Muscle layer of duodenum (tissue), 2 donors: ENCODE results near the gene PRKCZ.
"Not testable (repeated sequence)": the region's sequence is repeated elsewhere in the genome, so short reads cannot be mapped to it uniquely, and the experiment has no call there.

Experiments used
- H3K27ac ChIP-seq: one replicate; pipeline ENCODE4 v1.7.0; 2013; ENCODE audit warnings: mild to moderate bottlenecking, low read length
- H3K27me3 ChIP-seq: one replicate; pipeline ENCODE4 v1.7.0; 2013; ENCODE audit warnings: low read depth, mild to moderate bottlenecking, control low read depth, low read length
- H3K36me3 ChIP-seq, 2 donors: one replicate each; pipeline ENCODE4 v1.7.0; 2013; ENCODE audit warnings: low read length in 2 of 2, control low read depth in 1 of 2, mild to moderate bottlenecking in 1 of 2; ENCODE audit not compliant: insufficient read depth in 2 of 2, control insufficient read depth in 1 of 2
- H3K4me1 ChIP-seq, 2 donors: one replicate each; pipeline ENCODE4 v1.7.0; 2013; ENCODE audit warnings: low read length in 2 of 2, mild to moderate bottlenecking in 2 of 2, control low read depth in 1 of 2, moderate library complexity in 1 of 2; ENCODE audit not compliant: insufficient read depth in 2 of 2, control insufficient read depth in 1 of 2
- H3K4me3 ChIP-seq, 2 donors: one replicate each; pipeline ENCODE4 v1.7.0; 2013; ENCODE audit warnings: low read length in 2 of 2, low read depth in 1 of 2, mild to moderate bottlenecking in 1 of 2
- H3K9me3 ChIP-seq, 2 donors: one replicate each; pipeline ENCODE4 v1.7.0; 2013; ENCODE audit warnings: low read length in 2 of 2, control low read depth in 1 of 2, mild to moderate bottlenecking in 1 of 2; ENCODE audit not compliant: control insufficient read depth in 1 of 2
- donor health status: healthy.

Gene PRKCZ

GRCh38 chr1:2119886-2120285 is 69.7 kb downstream of the PRKCZ start:
- Histone ChIP-seq H3K4me3 (no peak overlapping the region), H3K4me1 (no peaks in the 10 kb centered on the region), H3K9me3 (peaks cover 0 to 4% of the 10 kb centered on the region in 2 donors), H3K27me3 (no peaks in the 10 kb centered on the region), H3K36me3 (no peaks in the 10 kb centered on the region), H3K27ac (no peak overlapping the region)

GRCh38 chr1:2121101-2121691 is 71.0 kb downstream of the PRKCZ start:
- Histone ChIP-seq H3K4me3 (no peak overlapping the region), H3K27me3 (no peaks in the 10 kb centered on the region), H3K27ac (no peak overlapping the region)

DNA sequence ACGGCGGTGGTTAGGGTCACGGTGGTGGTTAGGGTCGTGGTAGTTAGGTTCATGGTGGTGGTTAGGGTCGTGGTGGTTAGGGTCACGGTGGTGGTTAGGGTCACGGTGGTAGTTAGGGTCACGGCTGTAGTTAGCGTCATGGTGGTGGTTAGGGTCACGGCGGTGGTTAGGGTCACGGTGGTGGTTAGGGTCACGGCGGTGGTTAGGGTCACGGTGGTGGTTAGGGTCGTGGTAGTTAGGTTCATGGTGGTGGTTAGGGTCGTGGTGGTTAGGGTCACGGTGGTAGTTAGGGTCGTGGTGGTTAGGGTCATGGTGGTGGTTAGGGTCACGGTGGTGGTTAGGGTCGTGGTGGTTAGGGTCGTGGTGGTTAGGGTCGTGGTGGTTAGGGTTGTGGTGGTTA is 71.6 kb downstream of the PRKCZ start:
- not testable (repeated sequence) for H3K4me3 ChIP-seq, H3K36me3 ChIP-seq, H3K4me1 ChIP-seq, H3K9me3 ChIP-seq, H3K27ac ChIP-seq, H3K27me3 ChIP-seq

More at GRCh38 chr1:2121101-2121691, 71.0 kb downstream of the PRKCZ start:
- H3K9me3 ChIP-seq: peaks cover 0 to 4% of the 10 kb centered on the region in 2 donors
- H3K4me1 ChIP-seq: no peaks in the 10 kb centered on the region
- H3K36me3 ChIP-seq: no peaks in the 10 kb centered on the region

- Histone ChIP-seq H3K4me1 (no peaks in the 10 kb centered on the region), H3K9me3 (no peaks in the 10 kb centered on the region), H3K27me3 (no peaks in the 10 kb centered on the region), H3K4me3 (no peak overlapping the region), H3K36me3 (no peaks in the 10 kb centered on the region), H3K27ac (no peak overlapping the region)
Measured at GRCh38 chr1:2124446-2125198, 74.4 kb downstream of the PRKCZ start.

GRCh38 chr1:2125350-2126211 is 75.4 kb downstream of the PRKCZ start:
- no peaks in the 10 kb centered on the region for H3K9me3 ChIP-seq
- H3K27ac ChIP-seq: no peak overlapping the region
- H3K4me3 ChIP-seq: no peak overlapping the region
- no peaks in the 10 kb centered on the region for H3K27me3 ChIP-seq
- no peaks in the 10 kb centered on the region for H3K36me3 ChIP-seq
- H3K4me1 ChIP-seq: no peaks in the 10 kb centered on the region

DNA sequence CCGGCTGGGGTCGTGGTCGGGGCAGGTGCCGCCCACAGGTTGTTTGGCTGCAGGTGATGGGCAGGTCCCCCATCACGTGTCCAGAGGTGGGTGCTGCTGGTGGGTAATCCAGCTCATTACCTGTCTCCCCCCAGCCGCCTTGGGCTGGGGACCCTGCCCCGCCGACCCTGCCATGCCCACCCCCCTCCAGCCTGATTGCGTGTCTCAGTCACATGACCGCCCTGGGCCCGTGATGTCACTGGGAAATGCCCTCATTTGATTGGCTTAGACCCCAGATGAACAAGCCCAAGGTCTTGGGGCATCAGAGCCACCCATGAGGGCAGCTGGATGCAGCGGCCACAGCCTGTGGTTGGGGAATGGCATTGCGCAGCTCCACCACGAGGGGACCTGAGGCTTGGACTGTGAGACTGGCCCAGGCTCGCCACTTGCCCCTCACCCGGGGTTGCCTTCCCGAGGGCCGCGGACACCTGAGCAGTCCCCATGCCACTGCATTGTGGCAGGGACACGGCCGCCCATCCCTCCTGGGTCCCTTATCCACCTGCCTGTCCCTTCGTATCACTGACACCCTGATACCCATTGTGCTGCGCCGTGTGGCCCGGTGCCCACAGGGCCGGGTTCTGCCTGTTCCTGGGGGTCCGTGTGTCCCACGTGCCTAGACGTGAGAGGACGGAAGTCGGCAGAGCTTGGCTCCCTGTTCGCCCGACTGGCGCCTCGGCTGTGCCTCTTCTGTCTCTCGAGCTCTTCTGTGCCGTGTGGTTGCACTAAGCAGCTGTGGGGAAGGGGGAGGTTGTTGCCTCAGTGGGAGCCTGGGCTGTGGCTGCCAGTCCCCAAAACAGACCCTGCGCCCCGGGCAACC is 76.3 kb downstream of the PRKCZ start:
- Histone ChIP-seq H3K36me3 (no peaks in the 10 kb centered on the region), H3K9me3 (no peaks in the 10 kb centered on the region), H3K4me1 (no peaks in the 10 kb centered on the region), H3K4me3 (no peak overlapping the region), H3K27ac (no peak overlapping the region), H3K27me3 (no peaks in the 10 kb centered on the region)

DNA sequence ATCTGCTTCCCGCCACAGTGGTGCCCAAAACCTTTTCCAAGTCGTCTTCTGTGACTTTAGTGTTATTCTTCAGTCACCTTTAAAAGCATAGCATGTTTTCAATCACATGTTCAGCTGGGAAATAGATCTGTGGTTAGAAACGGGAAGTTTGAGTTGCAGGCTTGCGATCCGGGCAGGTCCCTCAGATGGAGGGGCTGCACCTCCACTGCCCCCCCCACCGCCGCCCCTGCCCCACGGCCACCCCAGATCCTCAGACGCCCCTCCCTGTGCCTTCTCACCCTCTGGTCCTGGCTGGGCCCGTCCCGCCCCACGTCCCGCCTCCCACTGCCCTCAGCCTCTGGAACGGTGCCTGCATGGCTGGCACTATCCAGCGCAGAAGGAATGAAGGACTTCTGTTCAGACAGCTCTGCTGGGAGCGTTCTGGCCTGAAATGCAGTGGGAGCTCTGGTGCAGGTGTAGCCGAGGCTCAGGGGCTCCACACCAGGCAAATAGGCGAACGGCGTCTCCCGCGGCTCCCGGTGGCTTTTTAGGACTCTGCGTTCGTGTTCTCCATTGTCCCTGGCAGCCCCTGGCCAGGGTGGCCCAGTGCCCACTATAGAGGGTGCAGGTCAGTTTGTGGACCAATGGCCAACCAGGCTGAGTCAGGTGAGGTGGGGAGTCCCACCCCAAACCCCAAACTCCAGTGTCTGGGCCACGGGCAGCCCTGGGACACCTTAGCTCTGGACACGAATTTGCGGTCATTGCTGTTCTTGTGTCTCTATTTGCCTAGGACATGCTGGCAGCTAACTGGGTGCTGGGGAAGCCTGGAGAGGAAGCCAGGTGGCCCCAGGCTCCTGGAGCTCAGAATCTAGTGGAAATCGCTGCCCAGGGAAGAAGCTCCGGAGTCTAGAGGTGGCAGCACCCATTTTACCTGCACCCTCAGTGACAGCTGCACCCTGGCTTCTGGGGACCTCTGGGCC is 77.3 kb downstream of the PRKCZ start:
- no peaks in the 10 kb centered on the region for H3K36me3 ChIP-seq
- H3K27me3 ChIP-seq: no peaks in the 10 kb centered on the region
- no peak overlapping the region for H3K4me3 ChIP-seq
- H3K4me1 ChIP-seq: peaks cover 0 to 2% of the 10 kb centered on the region in 2 donors
- H3K27ac ChIP-seq: no peak overlapping the region
- no peaks in the 10 kb centered on the region for H3K9me3 ChIP-seq

- Histone ChIP-seq H3K27me3 (no peaks in the 10 kb centered on the region), H3K36me3 (no peaks in the 10 kb centered on the region), H3K27ac (no peak overlapping the region), H3K4me1 (peaks cover 0 to 5% of the 10 kb centered on the region in 2 donors), H3K4me3 (no peak overlapping the region), H3K9me3 (no peaks in the 10 kb centered on the region)
Measured at GRCh38 chr1:2128189-2128901, 78.1 kb downstream of the PRKCZ start.

DNA sequence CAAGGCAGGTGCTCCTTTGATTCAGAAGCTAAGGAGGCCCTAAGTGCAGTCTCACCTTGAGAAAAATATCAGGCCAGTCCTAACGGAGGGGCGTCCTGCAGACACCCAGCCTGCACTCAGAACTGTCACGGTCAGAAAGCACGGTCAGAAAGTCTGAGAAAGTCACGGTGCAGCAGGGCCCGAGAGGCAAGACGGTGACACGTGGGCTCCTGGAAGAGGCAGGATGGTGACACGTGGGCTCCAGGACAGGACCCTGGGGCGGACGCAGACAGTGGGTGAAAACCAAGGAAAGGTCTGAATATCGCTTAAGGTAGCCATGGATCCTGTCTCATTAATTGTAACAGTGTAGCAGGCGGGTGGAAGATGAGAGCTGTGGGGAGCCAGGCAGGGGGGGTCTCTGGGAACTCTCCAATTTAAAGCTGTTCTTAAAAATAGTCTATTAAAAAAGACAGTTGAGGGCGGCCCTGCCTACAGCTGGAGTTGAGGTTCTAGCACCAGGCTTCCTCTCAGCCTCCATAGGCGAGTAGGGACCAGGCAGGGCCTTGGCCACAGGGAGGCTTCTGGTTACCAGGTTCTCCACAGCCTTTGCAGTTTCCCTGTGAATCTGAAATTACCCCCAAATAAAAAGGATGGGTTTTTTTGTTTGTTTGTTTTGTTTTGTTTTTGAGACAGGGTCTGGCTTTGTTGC is 79.2 kb downstream of the PRKCZ start:
- peaks cover 0 to 5% of the 10 kb centered on the region in 2 donors for H3K4me1 ChIP-seq
- no peaks in the 10 kb centered on the region for H3K36me3 ChIP-seq
- no peaks in the 10 kb centered on the region for H3K9me3 ChIP-seq
- H3K27ac ChIP-seq: no peak overlapping the region
- no peak overlapping the region for H3K4me3 ChIP-seq
- no peaks in the 10 kb centered on the region for H3K27me3 ChIP-seq
